AG08395 (cell line): ENCODE measurements around the gene GNB1L.

Experiments used
- DNase-seq: peaks from one replicate; pipeline ENCODE4 v3.0.0; 2012; ENCODE audit warnings: mixed read lengths, low spot score

The GNB1L gene

GRCh38 chr22:19854778-19855503 lies at the start of gene GNB1L, which contains the start of gene RTL10:
Gene GNB1L, minus strand, starts transcription at chr22:19854874. Its CDS starts 33,519 bp downstream, at chr22:19821355.
Gene RTL10, minus strand, starts transcription at chr22:19854874. Its CDS starts 2,613 bp downstream, at chr22:19852261.
- peak; percentile 99 for DNase-seq

- DNase-seq = no peak
These were observed 49.6 kb upstream of the GNB1L start for GRCh38 chr22:19904174-19904856.

- DNase-seq = no peak
These were observed 48.8 kb upstream of the GNB1L start for GRCh38 chr22:19903513-19903912.

GRCh38 chr22:19903031-19903430 lies 48.4 kb upstream of the GNB1L start:
- no peak for DNase-seq

- no peak for DNase-seq
These were observed 47.6 kb upstream of the GNB1L start for GRCh38 chr22:19902245-19902715.

- DNase-seq = no peak
These were observed 47.0 kb upstream of the GNB1L start for GRCh38 chr22:19901577-19902244.

- no peak for DNase-seq
These were observed 46.2 kb upstream of the GNB1L start for GRCh38 chr22:19900707-19901436.

- DNase-seq = no peak
These were observed 44.3 kb upstream of the GNB1L start for GRCh38 chr22:19898831-19899567.

- DNase-seq = no peak
These were observed 43.5 kb upstream of the GNB1L start for GRCh38 chr22:19898145-19898544.

- DNase-seq = no peak
These were observed 43.1 kb upstream of the GNB1L start for GRCh38 chr22:19897726-19898125.

GRCh38 chr22:19896665-19897355 lies 42.1 kb upstream of the GNB1L start:
- no peak for DNase-seq

- no peak for DNase-seq
These were observed 40.6 kb upstream of the GNB1L start for GRCh38 chr22:19895160-19895849.

- DNase-seq = no peak
These were observed 38.7 kb upstream of the GNB1L start for GRCh38 chr22:19893363-19893762.

GRCh38 chr22:19892925-19893324 lies 38.3 kb upstream of the GNB1L start:
- no peak for DNase-seq

GRCh38 chr22:19892257-19892879 lies 37.7 kb upstream of the GNB1L start:
- DNase-seq = no peak

GRCh38 chr22:19891317-19892256 lies 36.9 kb upstream of the GNB1L start:
- peak; percentile 71 for DNase-seq

GRCh38 chr22:19890502-19891316 lies 36.0 kb upstream of the GNB1L start:
- DNase-seq = no peak

- DNase-seq = no peak
These were observed 35.3 kb upstream of the GNB1L start for GRCh38 chr22:19889951-19890350.
